Suprapubic skin (tissue), 3 donors: Measurements from ENCODE around the gene DCAF12L1.

Source experiments
- EP300 ChIP-seq: sonication (generic); formaldehyde crosslinking; IDR thresholded peaks from one replicate; pipeline ENCODE4 v1.6.1; 2017; ENCODE audit warnings: antibody characterized with exemption
- TF ChIP-seq, protein P1 (sequence below), 2 donors: fragments of 200-600 bp in 1 of 2; fragments of 450-650 bp in 1 of 2; sonication (generic) in 1 of 2; IDR thresholded peaks; one replicate each; pipeline ENCODE4 v1.5.1; 2016 to 2019; ENCODE audit warnings: antibody characterized with exemption in 2 of 2, mild to moderate bottlenecking in 1 of 2, moderate library complexity in 1 of 2

GRCh38 chrX:126509923-126510322, 42.7 kb downstream of the DCAF12L1 start:
- TF ChIP-seq, protein P1, sequence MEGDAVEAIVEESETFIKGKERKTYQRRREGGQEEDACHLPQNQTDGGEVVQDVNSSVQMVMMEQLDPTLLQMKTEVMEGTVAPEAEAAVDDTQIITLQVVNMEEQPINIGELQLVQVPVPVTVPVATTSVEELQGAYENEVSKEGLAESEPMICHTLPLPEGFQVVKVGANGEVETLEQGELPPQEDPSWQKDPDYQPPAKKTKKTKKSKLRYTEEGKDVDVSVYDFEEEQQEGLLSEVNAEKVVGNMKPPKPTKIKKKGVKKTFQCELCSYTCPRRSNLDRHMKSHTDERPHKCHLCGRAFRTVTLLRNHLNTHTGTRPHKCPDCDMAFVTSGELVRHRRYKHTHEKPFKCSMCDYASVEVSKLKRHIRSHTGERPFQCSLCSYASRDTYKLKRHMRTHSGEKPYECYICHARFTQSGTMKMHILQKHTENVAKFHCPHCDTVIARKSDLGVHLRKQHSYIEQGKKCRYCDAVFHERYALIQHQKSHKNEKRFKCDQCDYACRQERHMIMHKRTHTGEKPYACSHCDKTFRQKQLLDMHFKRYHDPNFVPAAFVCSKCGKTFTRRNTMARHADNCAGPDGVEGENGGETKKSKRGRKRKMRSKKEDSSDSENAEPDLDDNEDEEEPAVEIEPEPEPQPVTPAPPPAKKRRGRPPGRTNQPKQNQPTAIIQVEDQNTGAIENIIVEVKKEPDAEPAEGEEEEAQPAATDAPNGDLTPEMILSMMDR (IDR thresholded peaks at IDR 0.05) = no peak
- no peak for TF ChIP-seq EP300
